NCI-H2196 (cell line): Measurements from ENCODE around the gene GIGYF1.
"Not testable (repeated sequence)": the region's sequence is repeated elsewhere in the genome, so short reads cannot be mapped to it uniquely, and the experiment has no call there.

Experiments used
- DNase-seq: peaks from one replicate; lab custom pipeline; 2025; ENCODE audit not compliant: unreplicated experiment; lab: John Stamatoyannopoulos, UW

The GIGYF1 gene

DNA sequence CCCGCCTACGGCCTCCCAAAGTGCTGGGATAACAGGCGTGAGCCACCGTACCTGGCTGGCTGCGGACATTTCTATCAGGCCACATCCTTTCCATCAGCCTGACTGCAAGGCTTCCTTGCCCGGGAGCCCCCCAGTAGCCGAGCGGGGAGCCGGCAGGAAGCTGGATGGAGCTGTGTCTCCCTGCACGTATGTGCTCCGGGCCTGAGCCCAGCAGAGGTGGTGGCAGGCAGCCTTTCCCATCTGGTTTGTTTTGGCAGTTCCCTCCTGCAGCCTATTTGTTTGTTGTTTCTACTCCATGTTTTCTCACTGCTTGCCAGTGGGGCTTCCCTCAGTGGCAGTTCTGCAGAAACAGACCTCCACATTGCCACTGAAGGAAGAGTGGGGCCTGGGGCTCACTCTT lies 17.3 kb upstream of the GIGYF1 start:
- no peak for DNase-seq

DNA sequence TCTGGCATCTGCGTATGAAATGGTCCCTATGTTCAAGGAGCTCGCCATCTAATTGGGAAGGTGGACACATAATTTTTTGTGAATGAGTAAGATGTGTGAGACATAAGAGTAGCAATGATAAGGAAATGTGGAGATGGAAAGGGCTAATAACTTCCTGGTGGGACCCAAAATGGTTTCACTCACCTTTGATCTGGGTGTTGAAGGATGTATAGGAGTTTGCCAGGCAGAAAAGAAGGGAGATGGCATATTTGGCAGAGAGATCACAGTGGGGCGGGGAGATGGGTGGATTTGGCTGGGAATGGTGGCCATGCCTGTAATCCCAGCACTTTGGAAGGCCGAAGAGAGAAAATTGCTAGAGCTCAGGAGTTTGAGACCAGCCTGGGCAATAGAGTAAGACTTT lies 16.4 kb upstream of the GIGYF1 start:
- no peak for DNase-seq

DNA sequence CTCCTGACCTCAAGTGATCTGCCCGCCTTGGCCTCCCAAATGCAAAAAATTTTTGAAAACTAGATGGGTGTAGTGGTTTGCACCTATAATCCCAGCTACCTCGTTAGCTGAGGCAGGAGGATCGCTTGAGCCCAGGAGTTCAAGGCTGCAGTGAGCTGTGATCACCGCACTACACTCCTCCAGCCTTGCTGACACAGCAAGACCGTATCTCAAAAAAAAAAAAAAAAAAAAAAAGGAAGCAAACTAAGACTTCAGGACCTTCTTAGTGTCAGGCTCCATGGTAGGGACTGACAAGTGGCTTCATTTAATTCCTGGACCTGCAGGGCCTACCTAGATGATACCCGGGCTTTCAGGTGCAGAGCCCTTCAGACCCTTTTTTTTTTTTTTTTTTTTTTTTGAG lies 14.3 kb upstream of the GIGYF1 start:
- DNase-seq, result no peak

DNA sequence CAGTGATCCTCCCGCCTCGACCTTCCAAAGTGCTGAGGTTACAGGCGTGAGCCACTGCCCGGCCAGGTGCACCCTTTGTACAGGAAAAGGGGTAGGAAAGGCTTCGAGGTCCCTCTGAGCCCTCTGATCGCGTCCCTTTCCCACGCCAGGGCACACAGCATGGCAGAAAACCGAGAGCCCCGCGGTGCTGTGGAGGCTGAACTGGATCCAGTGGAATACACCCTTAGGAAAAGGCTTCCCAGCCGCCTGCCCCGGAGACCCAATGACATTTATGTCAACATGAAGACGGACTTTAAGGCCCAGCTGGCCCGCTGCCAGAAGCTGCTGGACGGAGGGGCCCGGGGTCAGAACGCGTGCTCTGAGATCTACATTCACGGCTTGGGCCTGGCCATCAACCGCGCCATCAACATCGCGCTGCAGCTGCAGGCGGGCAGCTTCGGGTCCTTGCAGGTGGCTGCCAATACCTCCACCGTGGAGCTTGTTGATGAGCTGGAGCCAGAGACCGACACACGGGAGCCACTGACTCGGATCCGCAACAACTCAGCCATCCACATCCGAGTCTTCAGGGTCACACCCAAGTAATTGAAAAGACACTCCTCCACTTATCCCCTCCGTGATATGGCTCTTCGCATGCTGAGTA lies 12.7 kb upstream of the GIGYF1 start:
- no peak for DNase-seq

DNA sequence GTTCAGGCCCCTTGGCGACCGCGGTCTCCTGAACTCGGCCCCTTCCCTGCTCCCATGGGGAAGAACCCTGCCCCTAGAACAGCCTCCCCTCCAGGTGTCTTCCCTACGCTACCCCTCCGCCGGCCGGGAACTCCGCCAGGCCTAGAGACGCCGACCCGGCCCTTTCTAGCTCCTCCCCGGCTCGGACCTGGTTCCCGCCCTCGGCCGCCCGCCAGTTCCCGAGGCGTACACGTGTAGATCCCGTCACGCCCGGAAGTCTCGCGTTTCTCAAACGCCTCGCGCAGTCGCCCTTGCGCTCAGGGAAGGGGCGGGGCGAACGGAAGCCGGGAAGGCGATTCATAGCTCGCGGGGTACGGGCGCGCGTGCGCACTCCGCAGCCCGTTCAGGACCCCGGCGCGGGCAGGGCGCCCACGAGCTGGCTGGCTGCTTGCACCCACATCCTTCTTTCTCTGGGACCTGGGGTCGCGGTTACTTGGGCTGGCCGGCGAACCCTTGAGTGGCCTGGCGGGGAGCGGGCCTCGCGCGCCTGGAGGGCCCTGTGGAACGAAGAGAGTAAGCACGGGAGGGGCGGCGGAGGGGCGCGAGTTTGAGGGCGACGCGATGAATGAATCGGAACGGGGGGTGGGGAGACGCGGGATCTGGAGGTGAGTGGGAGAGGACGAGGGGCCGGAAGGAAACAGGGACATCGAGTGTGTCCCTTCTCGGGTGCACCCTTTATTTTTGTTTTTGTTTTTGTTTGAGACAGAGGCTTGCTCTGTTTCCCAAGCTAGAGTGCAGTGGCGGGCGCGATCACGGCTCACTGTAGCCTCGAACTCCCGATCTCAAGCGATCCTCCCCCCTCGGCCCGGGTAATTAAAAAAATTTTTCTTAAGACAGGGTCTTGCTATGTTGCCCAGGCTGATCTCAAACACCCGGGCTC lies 12.0 kb upstream of the GIGYF1 start, which contains the start of gene POP7:
TSS of gene POP7 (plus strand) at position 369 of the 919 bp plus-strand sequence. CDS start 710 bp downstream, outside the sequence.
- peak; percentile 100 for DNase-seq

DNA sequence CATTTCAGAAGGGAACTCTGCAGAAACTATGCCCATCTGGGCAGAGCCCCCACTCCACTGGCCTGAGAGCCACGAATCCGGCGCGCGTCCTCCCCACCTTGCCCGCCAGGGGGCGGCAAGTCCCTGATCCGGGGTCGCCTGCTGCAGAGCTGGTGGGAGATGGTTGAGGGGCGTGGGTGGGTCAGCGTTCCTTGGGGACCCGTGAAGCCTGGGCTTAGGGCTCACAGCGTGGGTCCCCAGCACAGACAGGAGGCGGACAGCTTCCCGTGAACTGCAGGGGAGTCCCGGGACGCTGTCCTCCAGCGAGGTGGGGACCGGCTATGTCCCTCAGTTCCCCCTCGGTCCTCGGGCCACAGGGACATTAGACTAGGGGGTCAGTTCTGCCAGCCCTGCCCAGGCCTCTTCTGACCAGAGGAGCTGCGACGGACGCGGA lies 11.3 kb upstream of the GIGYF1 start:
- DNase-seq, result peak; percentile 73

DNA sequence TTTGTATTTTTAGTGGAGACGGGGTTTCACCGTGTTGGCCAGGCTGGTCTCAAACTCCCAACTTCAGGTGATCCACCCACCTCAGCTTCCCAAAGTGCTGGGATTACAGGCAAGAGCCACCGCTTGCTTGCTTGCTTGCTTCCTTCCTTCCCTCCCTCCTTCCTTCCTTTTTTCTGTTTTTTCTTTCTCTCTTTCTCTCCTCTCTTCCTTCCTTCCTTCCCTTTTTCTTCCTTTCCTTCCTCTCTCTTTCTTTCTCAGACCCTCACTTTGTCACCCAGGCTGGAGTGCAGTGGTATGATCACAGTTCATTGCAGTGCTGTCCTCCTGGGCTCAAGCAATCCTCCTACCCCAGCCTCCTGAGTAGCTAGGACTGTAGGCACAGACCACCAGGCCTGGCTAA lies 7.0 kb upstream of the GIGYF1 start:
- DNase-seq, result not testable (repeated sequence)

DNA sequence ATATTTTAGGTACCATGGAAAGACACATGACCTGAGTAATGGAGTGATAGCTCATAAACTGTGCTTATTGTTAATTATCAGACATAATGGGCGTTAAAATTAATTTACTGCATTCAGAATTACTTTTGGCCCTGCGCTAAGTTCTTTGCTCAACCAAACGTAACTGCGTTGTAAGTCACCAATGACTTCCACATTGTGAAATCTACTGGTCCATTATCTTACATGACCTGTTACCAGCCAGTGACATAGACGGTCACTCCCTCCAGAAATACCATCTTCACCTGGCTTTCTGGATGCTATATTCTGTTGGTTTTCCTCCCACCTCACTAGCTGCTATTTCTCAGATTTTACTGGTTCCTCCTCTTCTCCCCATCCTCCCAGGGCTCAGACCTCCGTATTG lies 5.0 kb upstream of the GIGYF1 start:
- no peak for DNase-seq

DNA sequence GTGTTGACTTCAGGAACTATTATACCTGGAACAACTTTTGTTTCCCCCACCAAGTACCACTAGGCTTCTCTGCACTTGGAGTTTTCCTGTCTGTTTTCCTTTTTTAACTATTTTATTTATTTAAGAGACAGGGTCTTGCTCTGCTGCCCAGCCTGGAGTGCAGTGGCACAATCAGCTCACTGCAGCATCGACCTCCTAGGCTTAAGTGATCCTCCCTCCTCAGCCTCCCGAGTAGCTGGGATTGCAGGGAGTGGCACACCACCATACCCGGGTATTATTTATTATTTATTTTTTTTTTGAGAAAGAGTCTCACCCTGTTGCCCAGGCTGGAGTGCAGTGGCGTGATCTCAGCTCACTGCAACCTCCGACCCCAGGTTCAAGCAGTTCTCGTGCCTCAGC lies 2.1 kb upstream of the GIGYF1 start:
- no peak for DNase-seq

DNA sequence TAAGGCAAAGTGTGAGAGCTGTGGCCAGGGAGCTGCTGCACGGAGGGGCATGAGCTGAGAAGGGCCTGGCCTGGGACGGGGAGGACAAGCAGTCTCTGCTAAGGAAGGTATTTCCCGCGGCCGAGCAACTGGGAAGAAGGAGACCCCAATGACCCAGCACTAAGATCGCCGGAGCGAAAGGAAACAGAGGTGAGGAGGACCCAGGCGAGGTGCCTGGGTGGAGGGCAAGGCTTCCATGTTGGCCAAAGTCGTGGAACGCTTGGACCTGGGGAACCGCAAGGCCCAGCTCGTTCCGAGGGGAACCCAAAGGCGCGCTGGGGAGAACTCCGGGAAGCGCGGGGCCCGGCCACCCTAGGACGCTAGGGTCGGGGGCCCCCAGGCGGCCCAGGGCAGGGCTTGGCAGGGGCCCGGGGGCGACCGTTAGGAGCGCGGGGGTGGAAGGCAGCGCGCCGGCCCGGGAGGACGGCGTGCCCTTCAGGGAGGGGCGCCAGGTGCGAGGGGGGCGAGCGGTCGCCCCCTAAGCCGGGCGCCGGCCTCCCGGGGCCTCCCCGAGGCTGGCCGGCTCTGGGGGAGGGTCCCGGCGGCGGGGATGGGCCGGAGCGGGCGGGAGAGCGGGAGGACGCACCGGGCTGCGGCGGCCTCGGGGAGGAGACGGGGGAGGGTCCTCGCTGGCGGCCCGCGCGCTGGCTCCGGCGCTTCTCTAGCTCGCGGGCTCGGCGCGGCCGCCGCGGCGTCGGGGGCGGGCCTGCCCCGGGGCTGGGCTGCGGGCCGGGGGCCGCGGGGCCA lies 545 bp downstream of the GIGYF1 start:
- no peak for DNase-seq

DNA sequence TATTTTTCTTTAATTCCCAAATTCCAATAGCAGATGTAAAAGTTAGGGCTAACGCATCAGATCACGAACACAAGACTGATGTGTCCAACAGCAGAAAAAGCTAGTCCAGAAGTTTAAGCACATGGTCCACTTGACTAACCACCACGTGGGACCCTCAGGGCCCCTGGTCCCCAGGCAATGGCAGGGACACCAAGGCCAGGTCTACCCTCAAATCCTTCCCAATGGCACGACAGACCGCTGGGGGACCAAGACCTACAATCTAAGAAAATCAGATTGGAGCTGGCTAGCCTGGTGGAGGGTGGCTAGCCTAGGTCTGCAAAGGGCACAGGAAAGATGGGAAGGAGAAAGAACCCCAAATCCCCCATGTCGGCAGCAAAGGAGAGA lies 1.5 kb downstream of the GIGYF1 start:
- no peak for DNase-seq

DNA sequence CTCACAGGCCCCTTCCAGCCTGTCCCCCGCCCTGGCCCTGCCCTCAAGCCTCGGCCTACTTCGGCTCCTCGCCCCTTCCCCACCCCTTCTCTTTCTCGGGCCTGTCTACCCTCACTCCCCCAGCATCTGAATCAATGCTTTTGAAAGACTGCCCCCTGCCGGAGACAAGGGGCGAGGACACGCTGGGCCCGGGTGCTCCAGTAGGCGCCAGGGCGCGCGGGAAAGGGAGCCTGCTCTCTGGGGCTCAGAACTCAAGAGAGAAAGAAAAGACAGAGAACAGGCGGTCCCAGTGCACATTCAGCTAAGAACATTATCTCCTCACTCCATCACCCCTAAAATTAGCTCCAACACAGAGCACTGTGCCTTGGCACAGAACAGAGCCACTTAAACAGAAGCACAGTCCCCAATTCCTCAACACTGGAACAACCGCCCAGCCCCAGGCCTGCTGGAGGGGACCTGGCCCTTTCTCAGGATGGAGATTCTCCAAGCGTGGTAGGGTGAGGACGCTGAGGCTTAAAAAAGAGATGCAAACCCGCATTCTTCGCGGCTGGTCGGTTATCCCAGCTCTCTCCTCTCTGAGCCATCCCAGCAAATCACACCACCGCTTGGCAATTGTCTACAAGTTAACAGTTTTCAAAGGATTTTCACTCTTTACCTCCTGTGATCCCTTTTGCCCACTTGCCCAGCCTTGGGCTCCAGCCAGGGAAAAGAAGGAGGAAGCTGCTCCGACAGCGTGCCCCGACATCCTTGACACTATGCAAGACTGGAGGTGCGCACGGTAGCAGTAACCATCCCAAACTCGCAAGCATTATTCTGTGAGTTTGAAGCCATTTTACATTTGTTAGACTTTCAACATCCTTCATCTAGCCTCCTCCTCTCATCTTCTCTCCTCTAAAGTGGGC lies 2.1 kb downstream of the GIGYF1 start:
- peak; percentile 83 for DNase-seq

DNA sequence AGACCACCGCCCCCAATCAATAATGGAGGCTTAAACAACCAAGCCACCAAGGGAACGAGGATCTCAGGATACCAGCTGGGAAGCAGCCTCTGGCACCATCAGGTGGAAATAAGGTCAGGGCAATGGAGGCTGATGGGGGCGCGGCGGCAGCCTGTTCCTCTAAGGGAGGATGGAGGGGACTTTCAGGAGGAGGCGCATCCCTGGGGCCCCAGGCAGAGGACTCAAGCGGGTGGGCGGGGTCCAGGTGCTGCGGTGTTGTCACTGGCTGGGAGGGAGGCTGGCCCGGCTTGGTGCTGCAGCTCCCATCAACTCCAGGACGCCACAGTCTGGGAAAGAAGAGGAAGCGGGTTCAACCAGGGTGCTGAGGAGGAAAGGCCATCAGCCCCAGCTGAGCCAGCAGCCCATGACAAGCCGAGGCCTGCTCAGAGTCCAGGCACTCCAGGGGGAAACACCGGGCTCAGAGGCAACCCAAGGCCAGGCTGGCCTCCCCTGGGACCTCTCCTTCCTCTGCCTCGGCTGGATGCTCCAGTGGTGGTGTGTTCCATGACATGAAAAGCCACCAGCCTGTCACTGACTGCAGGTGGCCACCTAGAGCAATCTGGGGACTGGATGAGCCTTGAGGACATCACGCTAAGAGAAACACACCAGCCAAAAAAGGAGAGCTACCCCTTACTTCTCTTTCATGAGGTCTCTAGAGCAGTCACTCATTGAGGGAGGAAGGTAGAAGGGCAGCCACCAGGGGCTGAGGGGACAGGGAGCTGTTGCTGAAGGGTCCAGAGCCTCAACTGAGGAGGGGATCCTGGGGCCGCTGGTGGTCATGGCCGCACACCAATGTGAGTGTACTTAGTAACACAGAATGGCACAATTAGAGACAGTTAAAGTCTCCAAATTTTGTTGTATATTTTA lies 4.6 kb downstream of the GIGYF1 start:
- no peak for DNase-seq

DNA sequence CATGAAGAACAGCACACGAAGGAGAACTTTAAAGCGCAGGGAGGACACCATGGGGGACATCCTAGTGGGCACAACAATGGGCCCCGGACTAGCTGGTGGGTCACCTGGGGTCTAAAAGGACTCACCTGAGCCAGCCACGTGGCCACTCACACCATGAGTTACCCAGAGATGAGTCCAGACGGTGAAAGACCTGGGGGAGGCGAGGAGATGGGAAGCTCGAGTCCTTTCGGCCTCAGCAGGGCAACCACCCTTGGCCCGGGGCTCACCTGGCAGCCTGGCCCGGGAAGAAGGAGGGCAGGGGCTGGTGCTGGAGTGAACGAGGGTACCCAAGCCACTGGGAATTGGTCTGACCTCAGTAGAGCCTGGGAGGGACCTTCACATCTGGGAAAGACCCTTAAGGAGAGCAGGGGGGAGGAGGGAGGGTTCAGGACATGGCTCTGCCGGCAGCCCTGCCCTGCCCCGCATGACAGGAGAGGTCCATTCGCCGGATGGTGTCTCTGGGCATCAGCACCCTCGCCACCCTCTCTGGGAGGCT lies 5.7 kb downstream of the GIGYF1 start:
- DNase-seq, result no peak

DNA sequence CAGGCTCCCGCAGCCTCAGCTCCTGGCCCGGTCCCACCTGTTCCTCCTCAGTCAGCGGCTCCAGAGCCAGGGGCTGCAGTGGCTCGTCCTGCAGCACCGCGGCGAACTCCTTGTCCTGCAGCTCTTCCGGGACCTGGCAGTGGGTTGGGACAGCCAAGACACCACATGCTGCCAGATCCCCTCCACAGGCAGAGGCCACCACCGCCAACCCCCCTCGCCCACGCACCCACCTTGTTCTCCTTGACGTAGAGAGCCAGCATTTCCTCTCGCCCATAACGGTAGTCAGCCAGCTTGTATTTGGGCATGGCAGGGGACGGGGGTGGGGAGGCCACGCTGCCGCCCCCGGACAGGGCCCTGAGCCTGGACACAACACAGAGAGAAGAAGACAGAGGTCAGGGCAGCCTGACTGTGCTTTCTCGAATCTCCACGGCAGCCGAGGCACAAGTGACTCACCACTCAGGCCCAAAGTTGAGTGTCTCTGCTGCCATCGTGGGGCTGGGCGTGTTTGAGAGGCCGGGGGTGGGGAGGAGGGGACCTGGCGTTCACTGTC lies 6.2 kb downstream of the GIGYF1 start:
- no peak for DNase-seq

DNA sequence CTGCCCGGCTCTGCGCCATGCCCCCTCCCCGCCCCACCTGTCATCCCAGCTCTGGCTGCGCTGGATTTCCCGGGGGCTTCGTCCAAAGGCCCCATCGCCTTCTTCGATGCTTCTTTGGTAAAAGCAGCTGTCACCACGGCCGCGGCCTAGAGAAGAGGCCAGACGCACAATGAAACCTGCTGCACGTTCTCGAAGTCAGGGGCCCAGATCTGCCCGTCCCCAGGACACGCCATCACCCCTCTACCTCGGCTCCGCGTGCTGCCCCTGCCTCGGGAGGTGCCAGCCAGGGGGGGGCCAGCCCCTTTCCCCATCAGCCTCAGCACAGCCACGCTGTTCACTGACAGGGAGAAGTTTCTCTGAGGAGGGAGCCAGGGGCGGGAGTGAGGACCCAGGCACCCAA lies 6.8 kb downstream of the GIGYF1 start:
- no peak for DNase-seq

DNA sequence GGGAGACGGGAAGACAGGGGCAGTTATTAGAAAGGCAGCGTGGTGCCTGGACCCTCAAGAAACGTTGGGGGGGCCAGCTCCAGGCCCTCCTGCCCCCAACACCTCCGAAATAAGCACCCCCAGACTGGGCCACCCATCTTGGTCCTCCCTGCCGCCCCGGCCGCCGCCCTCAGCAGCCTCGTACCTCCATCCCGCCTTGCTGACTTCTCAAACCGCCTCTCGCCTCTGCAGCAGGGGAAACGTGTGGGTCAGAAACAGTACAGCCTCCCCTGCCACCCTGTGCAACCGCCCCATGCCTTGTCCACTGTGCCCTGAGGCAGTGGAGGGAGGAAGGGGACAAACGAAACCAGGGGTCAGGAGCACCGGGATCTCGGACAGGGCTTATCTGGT lies 7.2 kb downstream of the GIGYF1 start:
- no peak for DNase-seq

DNA sequence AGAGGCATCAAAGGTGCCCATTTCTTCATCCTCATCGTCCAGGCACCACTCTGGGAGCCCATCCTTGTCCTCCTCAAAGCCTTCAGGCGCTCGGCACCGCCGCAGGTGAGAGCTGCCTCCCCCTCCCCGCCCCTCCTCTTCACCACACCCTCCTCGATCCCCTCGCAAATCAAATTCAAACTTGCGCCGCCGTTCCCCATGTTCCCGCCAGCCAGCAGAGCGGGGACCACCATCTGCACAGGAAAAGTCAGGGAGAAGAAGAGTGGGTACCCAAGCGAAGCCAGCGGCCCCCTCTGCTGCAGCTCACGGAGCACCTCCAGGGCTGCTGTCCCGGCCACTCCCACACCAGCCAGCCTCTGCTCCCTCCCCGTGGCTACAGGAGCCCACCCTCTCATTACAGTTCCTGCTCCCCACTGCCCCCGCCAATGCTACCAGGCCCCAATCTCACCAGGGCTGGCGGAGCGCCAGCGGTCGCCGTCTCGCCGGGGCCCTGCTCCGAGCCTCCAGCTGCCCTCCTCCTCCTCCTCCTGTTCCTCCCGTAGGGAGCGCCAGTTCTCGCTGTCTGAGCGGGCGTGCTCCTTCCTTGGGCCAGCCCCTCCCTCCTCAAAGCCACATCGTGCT lies 7.7 kb downstream of the GIGYF1 start:
- no peak for DNase-seq
